ENCODE measurements around the gene PPM1B. TPM values are rescaled to one million over a fixed set of nuclear protein-coding genes. Genes with fewer than 3 reads are reported as not detected.

Gene PPM1B
- total and polyA plus RNA-seq, 11 donors = 22.6 to 65.9 (median 48.0) TPM

DNA sequence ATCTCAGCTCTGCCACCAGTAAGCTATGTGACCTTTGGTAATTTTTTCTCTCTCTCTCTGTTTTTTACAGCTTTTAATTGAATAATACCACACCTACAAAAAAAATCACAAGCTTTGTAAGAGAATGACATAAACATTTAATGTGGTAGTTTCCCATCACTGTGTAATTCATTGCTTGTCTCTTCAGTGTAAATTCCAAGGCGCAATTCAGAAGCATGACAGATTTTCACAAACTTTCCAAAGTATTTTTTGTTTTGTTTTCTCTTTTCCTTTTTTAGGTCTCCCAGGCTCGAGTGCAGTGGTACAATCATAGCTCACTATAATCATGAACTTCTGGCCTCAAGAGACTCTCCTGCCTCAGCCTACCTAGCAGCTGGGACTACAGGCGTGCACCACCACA is 25.0 kb upstream of the PPM1B start:
- H3K4me1 ChIP-seq = no peaks in the 10 kb centered on the region
- intact Hi-C loops (cut with DNase I) = no loop called here
- no peak for DNase-seq
- no peak for ATAC-seq
- H3K27ac ChIP-seq = no peak overlapping the region
- H3K9me3 ChIP-seq = no peaks in the 10 kb centered on the region
- H3K36me3 ChIP-seq = no peaks in the 10 kb centered on the region
- no peaks in the 10 kb centered on the region for H3K27me3 ChIP-seq
- H3K4me3 ChIP-seq = no peak overlapping the region
- WGBS, 4 donors = 74 to 80% (median 77%) methylated on average over 3 of the region's 3 CpGs
- TF ChIP-seq CTCF (IDR thresholded peaks at IDR 0.05) = no peak
- no peak for TF ChIP-seq POLR2A (IDR thresholded peaks at IDR 0.05)

DNA sequence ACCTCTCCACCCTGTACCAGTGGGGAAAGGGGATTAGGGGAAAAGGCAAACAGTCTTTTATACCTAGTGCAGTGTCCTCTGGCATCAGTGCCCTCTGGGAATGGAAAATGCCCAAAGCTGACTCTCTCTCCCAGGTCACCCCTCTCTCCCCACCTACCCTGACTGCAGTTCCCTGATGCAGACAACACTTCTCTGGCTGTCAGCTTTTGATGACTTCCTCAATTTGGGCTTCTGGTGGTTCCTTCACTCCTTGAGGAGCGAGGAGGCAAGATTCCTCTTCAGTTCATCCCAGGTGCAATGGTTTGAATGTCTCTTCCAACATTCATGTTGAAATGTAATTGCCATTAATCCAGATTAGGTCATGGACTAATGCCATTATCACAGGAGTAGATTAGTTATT is 19.7 kb upstream of the PPM1B start:
- WGBS, 4 donors = 65 to 79% (median 73%) methylated on average over 1 of the region's 1 CpG
- TF ChIP-seq POLR2A (IDR thresholded peaks at IDR 0.05) = no peak
- TF ChIP-seq CTCF (IDR thresholded peaks at IDR 0.05) = no peak
- Histone ChIP-seq H3K27me3 (peaks cover 0 to 7% (median 0%) of the 10 kb centered on the region in 9 donors), H3K36me3 (no peaks in the 10 kb centered on the region), H3K9me3 (no peaks in the 10 kb centered on the region), H3K4me3 (no peak overlapping the region), H3K4me1 (no peaks in the 10 kb centered on the region), H3K27ac (no peak overlapping the region)
- ATAC-seq (no peak), DNase-seq (no peak)
- intact Hi-C loops (cut with DNase I) = no loop called here

GRCh38 chr2:44150473-44150872 is 18.2 kb upstream of the PPM1B start:
- H3K4me3 ChIP-seq = no peak overlapping the region
- H3K27me3 ChIP-seq = peaks cover 0 to 7% (median 0%) of the 10 kb centered on the region in 9 donors
- TF ChIP-seq CTCF (IDR thresholded peaks at IDR 0.05) (no peak), POLR2A (IDR thresholded peaks at IDR 0.05) (no peak)
- H3K36me3 ChIP-seq = no peaks in the 10 kb centered on the region
- 75 to 81% (median 78%) methylated on average over 3 of the region's 3 CpGs for WGBS, 4 donors
- no peaks in the 10 kb centered on the region for H3K9me3 ChIP-seq
- ATAC-seq (no peak), DNase-seq (no peak)
- H3K4me1 ChIP-seq = peaks cover 0 to under 1% (median 0%) of the 10 kb centered on the region in 12 donors
- intact Hi-C loops (cut with DNase I) = no loop called here
- no peak overlapping the region for H3K27ac ChIP-seq

- Histone ChIP-seq H3K9me3 (no peaks in the 10 kb centered on the region), H3K27ac (no peak overlapping the region), H3K4me3 (no peak overlapping the region), H3K36me3 (no peaks in the 10 kb centered on the region), H3K4me1 (peaks cover 0 to 12% (median 0%) of the 10 kb centered on the region in 12 donors), H3K27me3 (peaks cover 0 to 7% (median 0%) of the 10 kb centered on the region in 9 donors)
- DNase-seq (no peak), ATAC-seq (no peak)
- intact Hi-C loops (cut with DNase I) = no loop called here
- TF ChIP-seq POLR2A (IDR thresholded peaks at IDR 0.05) (no peak), CTCF (IDR thresholded peaks at IDR 0.05) (no peak)
- 93 to 97% (median 95%) methylated on average over 8 of the region's 8 CpGs for WGBS, 4 donors
Observed at GRCh38 chr2:44152865-44153669, 15.6 kb upstream of the PPM1B start.

All from heart left ventricle (tissue), 16 donors.